HG03342 (cell line): Measurements from ENCODE around the gene TMEM151B.

Experiments used
- ATAC-seq: cut with Tn5 transposase; IDR thresholded peaks from one replicate; pipeline ENCODE4 v1.9.1; 2021; ENCODE audit warnings: mild to moderate bottlenecking, moderate library complexity; ENCODE audit not compliant: unreplicated experiment

Gene TMEM151B

GRCh38 chr6:44276667-44277640 lies 6.7 kb downstream of the TMEM151B start:
- ATAC-seq = no peak

- ATAC-seq = no peak
Measured at GRCh38 chr6:44277763-44278162, 7.5 kb downstream of the TMEM151B start.

- ATAC-seq = no peak
Measured at GRCh38 chr6:44278315-44278714, 8.1 kb downstream of the TMEM151B start.

GRCh38 chr6:44278774-44279697 lies 8.8 kb downstream of the TMEM151B start:
- no peak for ATAC-seq

- ATAC-seq = no peak
Measured at GRCh38 chr6:44284121-44284520, 13.9 kb downstream of the TMEM151B start.

- ATAC-seq = no peak
Measured at GRCh38 chr6:44284867-44285266, 14.6 kb downstream of the TMEM151B start.

GRCh38 chr6:44285552-44286284 lies 15.5 kb downstream of the TMEM151B start:
- ATAC-seq = no peak

- no peak for ATAC-seq
Measured at GRCh38 chr6:44286285-44286565, 16.0 kb downstream of the TMEM151B start.

GRCh38 chr6:44286747-44287146 lies 16.5 kb downstream of the TMEM151B start:
- ATAC-seq = no peak

GRCh38 chr6:44289726-44290260 lies 19.5 kb downstream of the TMEM151B start:
- no peak for ATAC-seq

GRCh38 chr6:44291841-44292240 lies 21.6 kb downstream of the TMEM151B start:
- no peak for ATAC-seq

- no peak for ATAC-seq
Measured at GRCh38 chr6:44292661-44293365, 22.6 kb downstream of the TMEM151B start.

GRCh38 chr6:44294832-44295791 lies 24.9 kb downstream of the TMEM151B start:
- ATAC-seq = no peak

GRCh38 chr6:44297063-44298038 lies 27.1 kb downstream of the TMEM151B start:
- no peak for ATAC-seq

- ATAC-seq = no peak
Measured at GRCh38 chr6:44298055-44298803, 28.0 kb downstream of the TMEM151B start.

GRCh38 chr6:44298864-44299263 lies 28.6 kb downstream of the TMEM151B start:
- ATAC-seq = no peak

- no peak for ATAC-seq
Measured at GRCh38 chr6:44300292-44300823, 30.1 kb downstream of the TMEM151B start.
